Thyroid gland (tissue), 4 donors: Measurements from ENCODE around the gene MED9. TPM values are rescaled to one million over a fixed set of nuclear protein-coding genes. Genes with fewer than 3 reads are reported as not detected.
A peak's percentile ranks its signal among the peaks of the same experiment; 100 is the strongest.
"Not testable (repeated sequence)": the region's sequence is repeated elsewhere in the genome, so short reads cannot be mapped to it uniquely, and the experiment has no call there.

Experiments
- DNase-seq, 2 donors: peaks; one replicate each; pipeline ENCODE4 v3.0.0-alpha.2; 2019
- H3K27ac ChIP-seq, 3 donors: fragments of 200-600 bp; sonication (generic); 1 replicate in 2 of 3; 2 replicates in 1 of 3; pipeline ENCODE4 v1.5.1; 2016 to 2019; ENCODE audit warnings: mild to moderate bottlenecking in 1 of 3, moderate library complexity in 1 of 3
- H3K27me3 ChIP-seq: fragments of 200-600 bp; sonication (generic); one replicate; pipeline ENCODE4 v1.5.1; 2019
- H3K36me3 ChIP-seq, 2 donors: fragments of 200-600 bp; sonication (generic); one replicate each; pipeline ENCODE4 v1.5.1; 2016 to 2019
- H3K4me1 ChIP-seq, 2 donors: fragments of 200-600 bp; sonication (generic); one replicate each; pipeline ENCODE4 v1.5.1; 2017 to 2019
- H3K4me3 ChIP-seq, 3 donors: fragments of 200-600 bp; sonication (generic); replicated peaks in 1 of 3; 1 replicate in 2 of 3; 2 replicates in 1 of 3; pipeline ENCODE4 v1.5.1; 2016; ENCODE audit warnings: mild to moderate bottlenecking in 1 of 3
- H3K9me3 ChIP-seq: fragments of 200-600 bp; sonication (generic); one replicate; pipeline ENCODE4 v1.5.1; 2017
- POLR2A ChIP-seq, 2 donors: fragments of 450-650 bp; IDR thresholded peaks; one replicate each; pipeline ENCODE4 v1.6.1; 2017; ENCODE audit warnings: antibody characterized with exemption in 2 of 2, mild to moderate bottlenecking in 2 of 2, moderate library complexity in 1 of 2
- WGBS, 2 donors: methylation state at CpG; one replicate each; pipeline ENCODE4 v1.1.5; 2017; 5-methylcytosine and 5-hydroxymethylcytosine counted together
- intact Hi-C: fragments of 100-400 bp; cut with DNase I; formaldehyde crosslinking; loops from one replicate; pipeline ENCODE4 v1.15.1; 2023
- total RNA-seq, 4 donors: library from RNA; depleted of rRNA; stranded (reverse); fragments of >200 nt; gene quantifications; one replicate each; pipeline ENCODE4 v1.2.3, GENCODE V29; 2016
- TF ChIP-seq, protein P1 (sequence below), 6 experiments: fragments of 200-600 bp in 3 of 6; fragments of 450-650 bp in 3 of 6; sonication (generic) in 3 of 6; IDR thresholded peaks; one replicate each; pipeline ENCODE4 v1.5.1; 2016 to 2019; ENCODE audit warnings: antibody characterized with exemption in 6 of 6, mild to moderate bottlenecking in 2 of 6, inconsistent platforms in 1 of 6, moderate library complexity in 1 of 6

The MED9 gene, protein sequence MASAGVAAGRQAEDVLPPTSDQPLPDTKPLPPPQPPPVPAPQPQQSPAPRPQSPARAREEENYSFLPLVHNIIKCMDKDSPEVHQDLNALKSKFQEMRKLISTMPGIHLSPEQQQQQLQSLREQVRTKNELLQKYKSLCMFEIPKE
- 10 to 100 TPM; 27.9 to 35.4 (median 30.8) TPM for total RNA-seq

DNA sequence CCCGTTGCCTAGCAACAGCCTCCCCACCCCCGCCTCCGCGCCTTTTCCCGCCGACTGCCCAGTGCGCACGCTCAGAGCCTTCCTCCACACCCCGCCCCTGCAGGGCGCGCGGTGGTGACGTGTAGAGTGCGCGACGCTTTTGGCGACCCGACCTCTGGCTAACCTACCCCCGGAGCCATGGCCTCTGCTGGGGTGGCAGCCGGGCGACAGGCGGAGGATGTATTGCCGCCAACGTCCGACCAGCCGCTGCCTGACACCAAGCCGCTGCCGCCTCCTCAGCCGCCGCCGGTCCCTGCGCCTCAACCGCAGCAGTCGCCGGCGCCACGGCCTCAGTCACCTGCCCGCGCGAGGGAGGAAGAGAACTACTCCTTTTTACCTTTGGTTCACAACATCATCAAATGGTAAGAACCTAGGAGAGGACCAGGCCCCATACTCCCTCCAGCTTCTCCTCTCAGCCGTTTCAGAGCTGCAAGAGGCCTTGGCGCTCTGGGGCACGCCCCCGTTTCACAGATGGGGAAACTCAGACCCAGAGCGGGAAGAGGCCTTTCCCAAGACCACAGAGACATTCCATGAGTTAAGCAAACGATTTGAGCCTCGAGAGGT, at the start of gene MED9:
Gene MED9, plus strand, starts transcription at position 136 of the 603 bp plus-strand sequence. Its CDS starts 42 bp downstream, at position 178.
- peak within 1 kb of the TSS; percentile 80 to 83 (median 83) for H3K27ac ChIP-seq
- intact Hi-C loops: loop anchor here (10.0 kb wide), 1 partner anchor 62 kb away; no protein-coding TSS in a partner anchor
- no peaks in the 10 kb centered on the region for H3K36me3 ChIP-seq
- H3K4me3 ChIP-seq: peak within 1 kb of the TSS; percentile 94 to 98 (median 97)
- 0 to 1% methylated on average over 15 to 27 of the region's 47 CpGs for WGBS, 2 donors
- TF ChIP-seq, protein P1, sequence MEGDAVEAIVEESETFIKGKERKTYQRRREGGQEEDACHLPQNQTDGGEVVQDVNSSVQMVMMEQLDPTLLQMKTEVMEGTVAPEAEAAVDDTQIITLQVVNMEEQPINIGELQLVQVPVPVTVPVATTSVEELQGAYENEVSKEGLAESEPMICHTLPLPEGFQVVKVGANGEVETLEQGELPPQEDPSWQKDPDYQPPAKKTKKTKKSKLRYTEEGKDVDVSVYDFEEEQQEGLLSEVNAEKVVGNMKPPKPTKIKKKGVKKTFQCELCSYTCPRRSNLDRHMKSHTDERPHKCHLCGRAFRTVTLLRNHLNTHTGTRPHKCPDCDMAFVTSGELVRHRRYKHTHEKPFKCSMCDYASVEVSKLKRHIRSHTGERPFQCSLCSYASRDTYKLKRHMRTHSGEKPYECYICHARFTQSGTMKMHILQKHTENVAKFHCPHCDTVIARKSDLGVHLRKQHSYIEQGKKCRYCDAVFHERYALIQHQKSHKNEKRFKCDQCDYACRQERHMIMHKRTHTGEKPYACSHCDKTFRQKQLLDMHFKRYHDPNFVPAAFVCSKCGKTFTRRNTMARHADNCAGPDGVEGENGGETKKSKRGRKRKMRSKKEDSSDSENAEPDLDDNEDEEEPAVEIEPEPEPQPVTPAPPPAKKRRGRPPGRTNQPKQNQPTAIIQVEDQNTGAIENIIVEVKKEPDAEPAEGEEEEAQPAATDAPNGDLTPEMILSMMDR (IDR thresholded peaks at IDR 0.05): no peak
- peak in 1 of 2 donors; percentile 78 for TF ChIP-seq POLR2A (IDR thresholded peaks at IDR 0.05)
- peak; percentile 88 to 91 for DNase-seq
- peaks cover 31% of the 10 kb centered on the region in 2 donors for H3K4me1 ChIP-seq
- H3K27me3 ChIP-seq: no peaks in the 10 kb centered on the region
- no peaks in the 10 kb centered on the region for H3K9me3 ChIP-seq

DNA sequence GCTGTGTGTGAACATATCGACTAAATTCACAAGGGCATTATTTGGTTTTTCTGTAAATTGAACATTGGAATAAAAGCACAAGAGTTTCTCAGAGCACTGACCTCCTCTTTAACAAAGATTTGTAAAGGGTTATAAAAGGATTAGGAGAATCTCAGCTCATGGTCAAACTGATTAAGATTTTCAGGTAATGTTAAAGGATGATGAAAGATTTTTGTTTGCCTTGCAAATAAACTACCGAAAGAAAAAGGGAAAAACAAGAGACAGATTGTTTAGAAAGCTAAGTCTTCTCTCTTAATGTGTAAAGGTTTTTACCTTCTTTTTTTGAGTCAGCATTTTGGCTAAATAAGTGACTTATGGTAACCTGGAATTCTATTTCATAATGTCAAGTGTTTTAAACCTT, 47.6 kb upstream of the MED9 start:
- WGBS, 2 donors: 82 to 85% methylated on average over 2 of the region's 2 CpGs
- no peak for TF ChIP-seq POLR2A (IDR thresholded peaks at IDR 0.05)
- TF ChIP-seq, protein P1 (IDR thresholded peaks at IDR 0.05): no peak

DNA sequence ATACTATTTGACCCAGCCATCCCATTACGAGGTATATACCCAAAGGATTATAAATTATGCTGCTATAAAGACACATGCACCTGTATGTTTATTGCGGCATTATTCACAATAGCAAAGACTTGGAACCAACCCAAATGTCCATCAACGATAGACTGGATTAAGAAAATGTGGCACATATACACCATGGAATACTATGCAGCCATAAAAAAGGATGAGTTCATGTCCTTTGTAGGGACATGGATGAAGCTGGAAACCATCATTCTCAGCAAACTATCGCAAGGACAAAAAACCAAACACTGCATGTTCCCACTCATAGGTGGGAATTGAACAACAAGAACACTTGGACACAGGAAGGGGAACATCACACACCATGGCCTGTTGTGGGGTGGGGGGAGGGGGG, 45.9 kb upstream of the MED9 start:
- H3K4me1 ChIP-seq: peaks cover 0 to 11% of the 10 kb centered on the region in 2 donors
- H3K36me3 ChIP-seq, DNase-seq, H3K4me3 ChIP-seq, intact Hi-C loops, H3K27ac ChIP-seq, H3K9me3 ChIP-seq, H3K27me3 ChIP-seq: not testable (repeated sequence)
- WGBS, 2 donors: 94 to 98% methylated on average over 3 of the region's 4 CpGs

More for the DNA sequence above, 47.6 kb upstream of the MED9 start:
- no peak for DNase-seq
- Histone ChIP-seq H3K36me3 (no peaks in the 10 kb centered on the region), H3K4me1 (peaks cover 7 to 11% of the 10 kb centered on the region in 2 donors), H3K27me3 (no peaks in the 10 kb centered on the region), H3K9me3 (no peaks in the 10 kb centered on the region), H3K4me3 (no peak overlapping the region), H3K27ac (no peak overlapping the region)
- intact Hi-C loops: no loop called here

DNA sequence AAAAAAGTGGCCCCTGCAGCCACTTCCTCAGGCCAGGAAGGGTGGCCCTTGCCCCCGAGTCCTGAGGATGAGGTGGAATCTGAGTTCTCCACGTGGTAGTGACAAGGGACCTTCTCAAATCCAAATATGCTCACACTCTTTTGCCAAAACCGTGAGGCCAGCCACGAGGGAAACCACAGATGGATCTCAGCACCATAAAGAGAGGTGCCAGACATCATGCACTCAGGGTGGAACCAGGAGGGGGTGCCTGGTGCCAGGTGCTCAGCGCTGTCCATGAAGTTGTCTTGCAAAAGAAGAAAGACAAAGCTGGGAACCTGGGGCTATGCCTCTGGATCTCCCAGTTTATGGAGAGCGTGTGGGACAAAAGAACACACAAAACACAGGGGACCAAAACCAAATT, 45.2 kb upstream of the MED9 start:
- TF ChIP-seq POLR2A (IDR thresholded peaks at IDR 0.05): no peak
- TF ChIP-seq, protein P1 (IDR thresholded peaks at IDR 0.05): no peak
- H3K36me3 ChIP-seq: no peaks in the 10 kb centered on the region
- no peak for DNase-seq
- no peak overlapping the region for H3K27ac ChIP-seq
- peaks cover 0 to 11% of the 10 kb centered on the region in 2 donors for H3K4me1 ChIP-seq
- H3K9me3 ChIP-seq: no peaks in the 10 kb centered on the region
- 81 to 86% methylated on average over 6 of the region's 6 CpGs for WGBS, 2 donors
- H3K27me3 ChIP-seq: no peaks in the 10 kb centered on the region
- H3K4me3 ChIP-seq: no peak overlapping the region
- intact Hi-C loops: no loop called here

DNA sequence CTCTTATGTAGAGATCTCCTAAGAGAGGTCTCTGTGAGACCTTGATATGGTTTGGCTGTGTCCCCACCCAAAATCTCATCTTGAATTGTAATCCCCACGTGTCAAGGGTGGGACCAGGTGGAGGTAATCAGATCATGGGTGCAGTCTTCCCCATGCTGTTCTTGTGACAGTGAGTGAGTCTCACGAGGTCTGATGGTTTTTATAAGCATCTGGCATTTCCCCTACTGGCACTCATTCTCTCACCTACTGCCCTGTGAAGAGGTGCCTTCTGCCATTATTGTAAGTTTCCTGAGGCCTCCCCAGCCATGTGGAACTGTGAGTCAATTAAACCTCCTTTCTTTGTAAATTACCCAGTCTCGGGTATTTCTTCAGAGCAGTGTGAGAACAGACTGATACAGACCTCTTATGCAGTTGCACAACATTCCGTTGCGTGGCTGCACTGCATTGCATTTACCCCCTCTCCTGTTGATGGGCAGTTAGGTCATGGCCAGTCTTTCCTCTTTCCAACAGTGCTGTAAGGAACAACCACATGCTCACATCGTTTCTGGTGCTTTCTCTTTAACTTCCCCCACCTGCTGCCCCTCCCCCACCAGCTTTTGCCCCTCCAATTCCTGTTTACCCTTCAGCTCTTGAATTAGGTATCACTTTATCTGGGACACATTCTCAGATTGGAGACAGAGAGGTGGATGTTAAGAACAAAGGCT, 43.6 kb upstream of the MED9 start:
- intact Hi-C loops: no loop called here
- Histone ChIP-seq H3K36me3 (no peaks in the 10 kb centered on the region), H3K4me3 (no peak overlapping the region), H3K4me1 (peaks cover 0 to 11% of the 10 kb centered on the region in 2 donors), H3K27ac (no peak overlapping the region), H3K27me3 (no peaks in the 10 kb centered on the region), H3K9me3 (no peaks in the 10 kb centered on the region)
- no peak for TF ChIP-seq POLR2A (IDR thresholded peaks at IDR 0.05)
- TF ChIP-seq, protein P1 (IDR thresholded peaks at IDR 0.05): no peak
- WGBS, 2 donors: 41 to 42% methylated on average over 6 of the region's 6 CpGs
- peak in 1 of 2 donors; percentile 35 for DNase-seq
